Keratinocyte (primary cell): ENCODE data around the gene PARD6B. TPM values are rescaled to one million over a fixed set of nuclear protein-coding genes. Genes with fewer than 3 reads are reported as not detected.

ENCODE experiments used
- DNase-seq: peaks from one replicate; pipeline ENCODE4 v3.0.0-alpha.2; 2011; ENCODE audit warnings: low read depth, missing footprints, low spot score
- FAIRE-seq: peaks from 2 replicates; lab custom pipeline; 2011; peaks lifted over from hg19 to GRCh38; lab: Jason Lieb, UNC
- H2AFZ ChIP-seq: 2 replicates; pipeline ENCODE4 v1.6.0; 2012; ENCODE audit warnings: low read length, control low read depth, inconsistent platforms; ENCODE audit not compliant: control insufficient read depth
- H3K27ac ChIP-seq: 2 replicates; pipeline ENCODE4 v1.5.1; 2011; ENCODE audit warnings: low read length; ENCODE audit not compliant: control insufficient read depth, insufficient read depth
- H3K27me3 ChIP-seq: 3 replicates; pipeline ENCODE4 v1.6.0; 2011; ENCODE audit warnings: low read length; ENCODE audit not compliant: control insufficient read depth, insufficient read depth; ENCODE audit errors: extremely low read depth
- H3K36me3 ChIP-seq, 2 experiments: 2 replicates in 1 of 2; 3 replicates in 1 of 2; pipeline ENCODE4 v1.5.1; 2011; ENCODE audit warnings: low read length in 2 of 2, mild to moderate bottlenecking in 1 of 2; ENCODE audit not compliant: control insufficient read depth in 2 of 2, insufficient read depth in 2 of 2; ENCODE audit errors: extremely low read depth in 1 of 2
- H3K4me1 ChIP-seq: 3 replicates; pipeline ENCODE4 v1.5.1; 2011; ENCODE audit warnings: low read length; ENCODE audit not compliant: control insufficient read depth, insufficient read depth; ENCODE audit errors: extremely low read depth
- H3K4me2 ChIP-seq: 3 replicates; pipeline ENCODE4 v1.6.0; 2011; ENCODE audit warnings: low read depth, low read length; ENCODE audit not compliant: control insufficient read depth, insufficient read depth; ENCODE audit errors: extremely low read depth
- H3K4me3 ChIP-seq, 3 experiments: fragments of 200-600 bp in 1 of 3; sonication (generic) in 1 of 3; 2 replicates in 2 of 3; 3 replicates in 1 of 3; pipeline ENCODE4 v1.5.1; 2011 to 2016; ENCODE audit warnings: low read length in 3 of 3, mild to moderate bottlenecking in 3 of 3, control low read depth in 2 of 3, inconsistent platforms in 1 of 3, low read depth in 1 of 3, mixed read lengths in 1 of 3, mixed run types in 1 of 3, moderate library complexity in 1 of 3; ENCODE audit not compliant: control insufficient read depth in 2 of 3, insufficient read depth in 2 of 3; ENCODE audit errors: extremely low read depth in 1 of 3
- H3K79me2 ChIP-seq: 2 replicates; pipeline ENCODE4 v1.6.0; 2012; ENCODE audit warnings: low read length; ENCODE audit not compliant: control insufficient read depth, insufficient read depth
- H3K9ac ChIP-seq: 3 replicates; pipeline ENCODE4 v1.6.0; 2011; ENCODE audit warnings: low read length; ENCODE audit not compliant: control insufficient read depth, insufficient read depth; ENCODE audit errors: extremely low read depth
- H3K9me1 ChIP-seq: 3 replicates; pipeline ENCODE4 v1.6.0; 2011; ENCODE audit warnings: low read length; ENCODE audit not compliant: control insufficient read depth, insufficient read depth; ENCODE audit errors: extremely low read depth
- H3K9me3 ChIP-seq: 2 replicates; pipeline ENCODE4 v1.5.1; 2012; ENCODE audit warnings: low read depth, low read length; ENCODE audit not compliant: control insufficient read depth
- H4K20me1 ChIP-seq: 3 replicates; pipeline ENCODE4 v1.6.0; 2011; ENCODE audit warnings: low read length; ENCODE audit not compliant: control insufficient read depth, insufficient read depth; ENCODE audit errors: extremely low read depth
- EZH2 ChIP-seq: IDR thresholded peaks from one replicate; pipeline ENCODE4 v1.6.1; 2012; ENCODE audit warnings: inconsistent platforms, mild to moderate bottlenecking, low read length, moderate library complexity
- dilution Hi-C: fragments of 300-500 bp; cut with MboI; formaldehyde crosslinking; loops from one replicate; pipeline ENCODE4 v1.7.0; 2020; ENCODE audit warnings: low sequenced_read_pairs; ENCODE audit not compliant: extremely low pct_ligation_motif_present
- polyA plus RNA-seq, 5 experiments: library from polyadenylated mRNA; depleted of rRNA in 3 of 5; stranded (reverse) in 3 of 5; stranded (forward) in 1 of 5; unstranded in 1 of 5; fragments of >200 nt; gene quantifications; 1 replicate in 1 of 5; 2 replicates in 3 of 5; 3 replicates in 1 of 5; pipeline versions ENCODE4 v1.2.1 to v1.2.3, GENCODE V29; 2011 to 2012; ENCODE audit warnings: missing spikeins in 2 of 5, low read depth in 1 of 5, low replicate concordance in 1 of 5
- TF ChIP-seq, protein P1 (sequence below), 3 experiments: IDR thresholded peaks in 1 of 3; conservative IDR thresholded peaks in 1 of 3; optimal IDR thresholded peaks in 1 of 3; 2 replicates in 2 of 3; 3 replicates in 1 of 3; pipeline versions ENCODE3 to v1.5.1; 2011; ENCODE audit warnings: low read length in 3 of 3, mild to moderate bottlenecking in 3 of 3, moderate library complexity in 2 of 3, control low read depth in 1 of 3, inconsistent platforms in 1 of 3; ENCODE audit not compliant: insufficient read depth in 2 of 3; ENCODE audit errors: extremely low read depth in 1 of 3

Gene PARD6B
- polyA plus RNA-seq, 1 donor (not counting 4 experiments of a cell fraction or from before 2014, with no cell fraction given), result 2.0 TPM

DNA sequence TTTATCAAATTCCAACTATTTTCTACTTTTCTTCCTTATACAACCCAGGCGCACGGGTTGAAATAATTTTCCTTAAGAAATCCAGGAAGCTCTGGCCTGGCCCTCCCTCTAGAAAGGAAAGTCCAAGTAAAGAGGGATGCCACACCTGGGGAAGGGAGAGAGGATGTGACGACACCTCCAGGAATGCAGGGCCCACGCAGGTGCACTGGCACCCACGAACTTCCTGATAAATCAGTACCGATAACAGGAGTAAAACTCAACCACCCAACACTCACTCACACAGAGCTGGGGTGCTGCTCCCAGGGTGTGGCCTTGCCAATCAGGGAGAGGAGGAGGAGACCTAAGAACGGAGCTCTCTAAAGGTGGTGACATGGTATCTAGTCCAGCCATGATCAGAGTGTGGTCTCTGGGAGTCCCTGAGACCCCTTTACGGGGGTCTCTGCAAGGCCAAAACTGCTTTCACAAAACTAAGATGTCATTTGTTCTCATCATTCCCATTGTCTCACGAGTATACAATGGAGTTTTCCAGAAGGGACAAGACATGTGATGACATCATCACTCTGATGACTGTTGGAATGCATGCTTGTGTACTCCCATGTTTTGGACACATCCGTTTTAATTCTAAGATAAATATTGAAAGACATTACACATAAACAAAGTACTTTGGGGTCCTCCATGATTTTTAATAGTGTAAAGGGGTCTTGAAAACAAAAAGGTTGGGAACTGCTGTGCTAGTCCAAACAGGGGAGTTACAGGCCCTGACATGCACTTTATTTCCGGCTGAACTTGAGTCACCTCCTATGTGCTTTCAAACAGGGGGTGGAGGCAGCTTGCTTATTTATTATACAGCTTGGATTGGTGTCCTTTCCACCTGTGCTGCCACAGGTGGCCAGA is 2.2 kb upstream of the PARD6B start:
- Histone ChIP-seq H3K9ac (peak overlapping the region; percentile 63), H3K9me3 (no peaks in the 10 kb centered on the region), H3K27me3 (no peaks in the 10 kb centered on the region), H4K20me1 (no peaks in the 10 kb centered on the region), H3K79me2 (peaks cover 28% of the 10 kb centered on the region), H3K4me3 (peak overlapping the region in 1 of 3 experiments; percentile 34), H3K4me1 (peaks cover 59% of the 10 kb centered on the region), H3K9me1 (no peaks in the 10 kb centered on the region), H2AFZ (peak overlapping the region; percentile 51), H3K27ac (peak overlapping the region; percentile 98), H3K4me2 (peak overlapping the region; percentile 91), H3K36me3 (peaks cover 0 to 2% of the 10 kb centered on the region in 2 experiments)
- peak; percentile 71 for FAIRE-seq
- TF ChIP-seq EZH2, result no peak
- TF ChIP-seq, protein P1, sequence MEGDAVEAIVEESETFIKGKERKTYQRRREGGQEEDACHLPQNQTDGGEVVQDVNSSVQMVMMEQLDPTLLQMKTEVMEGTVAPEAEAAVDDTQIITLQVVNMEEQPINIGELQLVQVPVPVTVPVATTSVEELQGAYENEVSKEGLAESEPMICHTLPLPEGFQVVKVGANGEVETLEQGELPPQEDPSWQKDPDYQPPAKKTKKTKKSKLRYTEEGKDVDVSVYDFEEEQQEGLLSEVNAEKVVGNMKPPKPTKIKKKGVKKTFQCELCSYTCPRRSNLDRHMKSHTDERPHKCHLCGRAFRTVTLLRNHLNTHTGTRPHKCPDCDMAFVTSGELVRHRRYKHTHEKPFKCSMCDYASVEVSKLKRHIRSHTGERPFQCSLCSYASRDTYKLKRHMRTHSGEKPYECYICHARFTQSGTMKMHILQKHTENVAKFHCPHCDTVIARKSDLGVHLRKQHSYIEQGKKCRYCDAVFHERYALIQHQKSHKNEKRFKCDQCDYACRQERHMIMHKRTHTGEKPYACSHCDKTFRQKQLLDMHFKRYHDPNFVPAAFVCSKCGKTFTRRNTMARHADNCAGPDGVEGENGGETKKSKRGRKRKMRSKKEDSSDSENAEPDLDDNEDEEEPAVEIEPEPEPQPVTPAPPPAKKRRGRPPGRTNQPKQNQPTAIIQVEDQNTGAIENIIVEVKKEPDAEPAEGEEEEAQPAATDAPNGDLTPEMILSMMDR (optimal IDR thresholded peaks at IDR 0.05 in 1 of 3, IDR thresholded peaks at IDR 0.05 in 1 of 3, conservative IDR thresholded peaks at IDR 0.05 in 1 of 3; ENCODE audit: extremely low read depth in 1 of 3, insufficient read depth in 2 of 3, low read length in 3 of 3), result no peak
- dilution Hi-C loops, result no loop called here
- DNase-seq, result peak; percentile 89

DNA sequence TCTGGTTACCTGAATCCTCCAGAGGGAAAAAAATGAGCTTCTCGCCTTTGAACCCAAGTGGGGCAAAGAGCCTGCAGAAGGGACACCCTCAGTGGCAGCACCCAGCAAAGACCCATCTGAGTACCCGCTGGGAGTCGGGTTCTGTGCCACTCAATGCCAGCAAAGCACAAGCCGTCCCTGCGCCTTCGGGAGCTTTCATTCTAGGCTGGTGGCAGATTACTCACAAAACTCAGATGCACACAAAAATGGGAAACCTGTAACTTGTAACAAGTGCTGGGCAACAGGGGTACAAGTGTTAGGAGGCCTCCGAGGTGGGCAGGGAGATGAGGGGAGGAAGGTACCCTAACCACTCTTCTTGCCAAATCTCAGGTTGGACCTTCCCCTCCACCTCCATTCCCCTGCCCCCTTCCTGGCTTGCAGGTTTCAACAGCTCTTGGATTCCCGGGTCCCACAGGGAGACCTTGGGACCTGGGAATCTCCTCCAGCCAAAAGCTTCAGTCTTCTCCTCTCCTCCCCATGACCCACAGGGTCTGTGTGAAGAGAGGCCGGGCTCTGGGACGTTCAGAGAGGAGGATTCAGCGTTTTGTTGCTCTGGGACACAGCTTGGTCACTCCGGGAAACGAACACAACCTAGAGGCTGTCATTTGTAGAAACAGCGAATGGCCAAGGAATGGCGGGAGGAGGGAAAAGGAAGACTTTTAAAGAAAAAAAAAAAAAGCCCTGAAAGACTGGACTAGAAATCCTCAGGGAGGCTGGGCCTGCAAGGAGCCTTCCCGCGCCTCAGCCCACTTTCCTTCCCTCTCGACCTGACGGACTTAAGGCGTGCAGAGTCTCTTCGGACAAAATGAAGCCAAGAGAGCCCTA is 1.2 kb upstream of the PARD6B start:
- H3K4me1 ChIP-seq, result peaks cover 57% of the 10 kb centered on the region
- DNase-seq, result no peak

More for the DNA sequence above, 1.2 kb upstream of the PARD6B start:
- H3K27ac ChIP-seq, result peak overlapping the region; percentile 98
- no peaks in the 10 kb centered on the region for H3K27me3 ChIP-seq
- peak overlapping the region; percentile 69 for H3K9ac ChIP-seq
- dilution Hi-C loops, result loop anchor here (10.0 kb wide), 1 partner anchor 65 kb away; no protein-coding TSS in a partner anchor
- peak overlapping the region; percentile 91 for H3K4me2 ChIP-seq
- H4K20me1 ChIP-seq, result no peaks in the 10 kb centered on the region
- peak overlapping the region; percentile 42 to 66 (median 63) for H3K4me3 ChIP-seq
- H3K79me2 ChIP-seq, result peaks cover 37% of the 10 kb centered on the region
- peak overlapping the region; percentile 56 for H2AFZ ChIP-seq
- no peaks in the 10 kb centered on the region for H3K9me3 ChIP-seq
- FAIRE-seq, result no peak
- no peaks in the 10 kb centered on the region for H3K9me1 ChIP-seq
- TF ChIP-seq EZH2, result no peak
- TF ChIP-seq, protein P1 (optimal IDR thresholded peaks at IDR 0.05 in 1 of 3, IDR thresholded peaks at IDR 0.05 in 1 of 3, conservative IDR thresholded peaks at IDR 0.05 in 1 of 3; ENCODE audit: extremely low read depth in 1 of 3, insufficient read depth in 2 of 3, low read length in 3 of 3), result no peak
- H3K36me3 ChIP-seq, result peaks cover 0 to 3% of the 10 kb centered on the region in 2 experiments
